GM12873 (cell line): ENCODE data around the gene TEX264.

Source experiments
- TF ChIP-seq, protein P1 (sequence below): IDR thresholded peaks from 2 replicates; pipeline ENCODE4 v1.5.1; 2012; ENCODE audit warnings: low read depth, mild to moderate bottlenecking, moderate library complexity, low read length, control low read depth; ENCODE audit not compliant: insufficient read depth; ENCODE audit errors: missing control alignments

The TEX264 gene, protein sequence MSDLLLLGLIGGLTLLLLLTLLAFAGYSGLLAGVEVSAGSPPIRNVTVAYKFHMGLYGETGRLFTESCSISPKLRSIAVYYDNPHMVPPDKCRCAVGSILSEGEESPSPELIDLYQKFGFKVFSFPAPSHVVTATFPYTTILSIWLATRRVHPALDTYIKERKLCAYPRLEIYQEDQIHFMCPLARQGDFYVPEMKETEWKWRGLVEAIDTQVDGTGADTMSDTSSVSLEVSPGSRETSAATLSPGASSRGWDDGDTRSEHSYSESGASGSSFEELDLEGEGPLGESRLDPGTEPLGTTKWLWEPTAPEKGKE

DNA sequence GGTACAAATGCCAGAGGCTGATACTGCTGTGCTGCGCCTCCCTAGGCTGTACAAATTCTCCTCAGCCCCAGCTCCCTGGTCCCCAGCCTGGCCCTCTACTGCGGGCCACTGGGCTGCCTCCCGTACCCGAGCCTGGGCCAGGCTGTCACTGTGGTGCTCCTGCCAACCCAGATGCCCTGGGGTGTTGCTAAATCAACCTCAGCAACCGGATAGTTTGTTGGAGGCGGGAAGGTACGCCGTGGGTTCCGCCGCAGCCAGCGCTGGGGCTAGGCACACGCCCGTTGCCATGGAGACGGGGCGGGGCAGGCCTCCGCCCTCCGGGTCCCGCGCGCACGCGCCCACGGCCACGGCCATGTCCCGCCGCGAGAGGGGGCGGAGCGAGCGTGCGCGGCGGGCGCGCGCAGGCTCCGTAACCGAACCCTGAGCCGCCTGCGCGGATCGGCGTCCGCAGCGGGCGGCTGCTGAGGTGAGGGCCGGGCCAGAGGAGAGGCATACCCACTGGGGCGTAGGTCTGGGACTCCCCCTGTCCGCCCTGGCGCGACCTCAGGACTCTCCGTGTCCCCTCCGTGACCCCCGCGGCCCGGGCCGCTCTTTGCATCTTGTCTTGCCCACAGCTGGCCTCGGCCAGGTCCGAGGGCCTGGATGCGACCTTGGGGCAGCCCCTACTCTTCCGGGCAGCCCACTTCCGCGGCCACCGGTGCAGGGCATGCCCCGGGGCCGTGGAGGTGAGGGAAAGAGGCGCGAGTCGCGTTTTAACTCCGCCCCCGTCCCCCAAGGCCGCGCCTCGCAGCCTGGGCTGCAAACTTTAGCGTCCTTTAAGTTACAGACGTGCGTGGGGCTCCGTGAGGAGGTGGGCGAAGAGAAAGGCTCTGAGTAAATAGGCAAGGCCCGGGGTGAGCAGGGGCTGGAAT is at the start of gene TEX264:
TEX264 (plus strand) TSS at position 430 of the 911 bp plus-strand sequence. CDS start 3,053 bp downstream, outside the sequence.
- TF ChIP-seq, protein P1, sequence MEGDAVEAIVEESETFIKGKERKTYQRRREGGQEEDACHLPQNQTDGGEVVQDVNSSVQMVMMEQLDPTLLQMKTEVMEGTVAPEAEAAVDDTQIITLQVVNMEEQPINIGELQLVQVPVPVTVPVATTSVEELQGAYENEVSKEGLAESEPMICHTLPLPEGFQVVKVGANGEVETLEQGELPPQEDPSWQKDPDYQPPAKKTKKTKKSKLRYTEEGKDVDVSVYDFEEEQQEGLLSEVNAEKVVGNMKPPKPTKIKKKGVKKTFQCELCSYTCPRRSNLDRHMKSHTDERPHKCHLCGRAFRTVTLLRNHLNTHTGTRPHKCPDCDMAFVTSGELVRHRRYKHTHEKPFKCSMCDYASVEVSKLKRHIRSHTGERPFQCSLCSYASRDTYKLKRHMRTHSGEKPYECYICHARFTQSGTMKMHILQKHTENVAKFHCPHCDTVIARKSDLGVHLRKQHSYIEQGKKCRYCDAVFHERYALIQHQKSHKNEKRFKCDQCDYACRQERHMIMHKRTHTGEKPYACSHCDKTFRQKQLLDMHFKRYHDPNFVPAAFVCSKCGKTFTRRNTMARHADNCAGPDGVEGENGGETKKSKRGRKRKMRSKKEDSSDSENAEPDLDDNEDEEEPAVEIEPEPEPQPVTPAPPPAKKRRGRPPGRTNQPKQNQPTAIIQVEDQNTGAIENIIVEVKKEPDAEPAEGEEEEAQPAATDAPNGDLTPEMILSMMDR, result no peak

DNA sequence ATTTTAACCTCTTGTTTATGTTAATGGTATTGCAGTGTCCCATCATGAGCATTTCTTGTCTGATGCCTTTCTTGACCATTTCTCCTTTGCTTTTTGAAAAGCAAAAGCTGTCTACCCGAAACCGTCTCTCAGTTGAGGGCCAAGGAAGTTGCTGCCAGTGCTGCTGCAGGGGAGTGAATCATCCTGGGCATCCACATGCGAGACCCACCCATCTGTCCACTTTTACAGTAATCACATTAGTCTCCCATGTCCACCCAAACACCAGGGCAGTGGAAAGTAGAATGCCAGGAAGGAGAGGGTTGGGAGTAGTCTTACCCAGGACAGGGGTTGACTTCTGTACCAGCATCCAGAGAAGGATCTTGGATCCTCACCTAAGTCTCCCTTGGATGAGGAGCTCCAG is 48.6 kb upstream of the TEX264 start:
- TF ChIP-seq, protein P1, result no peak

DNA sequence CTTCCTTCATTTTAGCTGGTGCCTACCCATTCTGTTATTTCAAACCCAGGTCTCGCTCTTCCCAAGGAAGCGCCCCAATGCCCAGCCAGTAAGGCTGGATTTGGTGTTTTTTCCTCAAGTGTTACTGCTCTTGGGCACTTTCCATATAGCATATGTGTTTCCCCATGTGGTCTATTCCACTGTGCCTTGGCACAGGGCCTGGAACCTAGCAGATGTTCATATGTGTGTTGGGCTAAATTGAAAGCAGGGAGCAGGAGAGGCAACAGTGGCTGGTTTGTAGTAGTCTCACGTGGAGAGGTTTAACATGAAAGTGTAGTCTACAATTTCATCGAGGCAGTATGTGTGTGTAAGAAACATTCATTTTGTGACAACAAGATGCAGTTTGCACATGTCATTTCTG is 48.2 kb upstream of the TEX264 start:
- TF ChIP-seq, protein P1, result no peak

DNA sequence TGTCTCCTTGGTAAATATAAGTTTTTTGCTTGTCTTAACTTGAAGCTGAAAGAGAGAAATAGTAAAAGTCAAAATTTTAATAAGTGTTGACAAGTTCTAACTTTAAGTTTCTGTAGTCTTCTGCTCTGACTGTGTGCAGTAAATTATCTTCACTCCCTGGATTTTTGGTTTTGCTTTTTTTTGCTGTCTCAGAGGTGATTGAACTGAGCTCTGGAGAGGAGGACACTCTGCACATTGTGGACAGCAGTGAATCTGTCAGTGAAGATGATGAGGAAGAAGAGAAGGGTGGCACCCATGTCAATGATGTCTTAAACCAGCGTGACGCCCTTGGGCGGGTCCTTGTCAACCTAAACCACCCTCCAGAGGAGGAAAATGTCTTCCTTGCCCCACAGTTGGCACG is 40.5 kb upstream of the TEX264 start:
- TF ChIP-seq, protein P1, result no peak

DNA sequence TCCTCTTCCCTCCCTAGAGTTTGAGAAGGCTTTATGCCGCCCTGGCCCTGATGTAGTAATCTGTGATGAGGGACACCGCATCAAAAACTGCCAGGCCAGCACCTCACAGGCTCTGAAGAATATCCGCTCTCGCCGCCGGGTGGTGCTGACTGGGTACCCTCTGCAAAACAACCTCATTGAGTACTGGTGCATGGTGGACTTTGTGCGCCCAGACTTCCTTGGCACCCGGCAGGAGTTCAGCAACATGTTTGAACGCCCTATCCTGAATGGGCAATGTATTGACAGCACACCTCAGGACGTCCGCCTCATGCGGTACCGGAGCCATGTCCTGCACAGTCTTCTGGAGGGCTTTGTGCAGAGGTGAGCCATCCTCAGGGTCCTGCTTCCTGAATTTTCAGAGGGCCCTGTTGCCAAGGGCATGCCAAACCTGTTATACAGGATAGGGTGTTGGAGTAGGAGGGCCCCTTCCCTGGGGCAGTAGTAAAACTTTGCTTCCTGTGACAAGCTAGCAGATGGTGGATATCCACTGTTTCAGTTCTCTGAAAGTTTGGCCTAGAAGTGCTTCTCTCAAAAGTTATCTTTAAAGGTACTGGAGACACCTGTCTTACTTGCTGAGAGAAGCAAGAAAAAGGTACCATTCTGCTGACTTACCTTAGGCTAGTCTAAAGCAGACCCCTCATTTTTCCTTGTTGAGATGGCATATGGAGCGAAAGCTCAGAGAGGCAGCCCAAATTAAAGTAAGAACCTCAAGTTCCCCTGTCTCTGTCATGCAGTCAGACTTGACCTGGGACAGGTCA is 33.7 kb upstream of the TEX264 start:
- TF ChIP-seq, protein P1, result no peak

DNA sequence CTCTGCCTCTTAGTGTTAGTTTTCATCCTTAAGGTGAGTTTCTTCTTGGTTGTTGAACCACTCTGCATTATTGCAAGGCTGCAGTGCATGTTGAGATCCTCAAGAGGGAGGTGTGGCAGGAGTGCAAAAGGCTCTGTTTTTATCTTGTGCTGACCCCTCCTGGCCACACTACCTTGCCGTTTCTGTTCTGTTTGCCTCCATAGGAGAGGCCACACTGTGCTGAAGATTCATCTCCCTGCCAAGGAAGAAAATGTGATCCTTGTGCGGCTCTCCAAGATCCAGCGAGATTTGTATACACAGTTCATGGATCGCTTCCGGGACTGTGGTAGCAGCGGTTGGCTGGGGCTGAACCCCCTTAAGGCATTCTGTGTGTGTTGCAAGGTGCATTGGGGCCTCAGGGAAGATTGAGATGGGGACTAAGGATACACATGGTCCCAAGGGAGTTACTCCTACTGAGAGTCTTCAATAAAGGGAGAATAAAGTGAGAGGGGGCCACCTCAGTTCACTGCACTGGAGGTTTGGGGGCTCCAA is 33.0 kb upstream of the TEX264 start:
- TF ChIP-seq, protein P1, result peak; percentile 86

DNA sequence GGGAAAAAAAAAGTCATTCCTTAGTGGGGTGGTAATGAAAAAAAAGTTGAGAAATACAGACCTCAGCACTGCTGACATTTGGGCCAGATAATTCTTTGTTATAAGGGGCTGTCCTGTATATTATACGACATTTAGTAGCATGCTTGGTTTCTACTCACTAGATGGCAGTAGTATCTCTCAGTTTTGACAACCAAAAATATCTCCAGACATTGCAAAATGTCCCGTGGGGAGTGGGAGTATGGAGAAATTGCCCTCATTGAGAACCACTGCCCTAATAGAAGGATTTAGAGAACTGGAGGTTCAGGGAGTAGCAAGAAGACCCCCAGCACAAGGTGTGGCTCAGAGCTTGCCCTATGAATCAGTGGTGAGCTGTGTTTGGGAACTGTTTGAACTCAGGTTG is 28.6 kb upstream of the TEX264 start:
- TF ChIP-seq, protein P1, result peak; percentile 44
